HG03558 (cell line): Measurements from ENCODE around the gene BCL7A.

Source experiments
- ATAC-seq: cut with Tn5 transposase; IDR thresholded peaks from one replicate; pipeline ENCODE4 v1.9.1; 2021; ENCODE audit warnings: moderate number of reproducible peaks; ENCODE audit not compliant: unreplicated experiment; ENCODE audit errors: extremely low read depth

BCL7A gene

GRCh38 chr12:122072031-122072970, 50.6 kb downstream of the BCL7A start:
- no peak for ATAC-seq

- ATAC-seq: no peak
These were observed 52.1 kb downstream of the BCL7A start for GRCh38 chr12:122073815-122074214.

GRCh38 chr12:122076743-122077495, 55.2 kb downstream of the BCL7A start:
- no peak for ATAC-seq

- peak; percentile 37 for ATAC-seq
These were observed 56.7 kb downstream of the BCL7A start, which contains the start of gene MLXIP for GRCh38 chr12:122078141-122079032. Gene MLXIP, plus strand, starts transcription at chr12:122078756. Its CDS starts 98 bp downstream, at chr12:122078854.

- ATAC-seq: no peak
These were observed 57.4 kb downstream of the BCL7A start for GRCh38 chr12:122079033-122079531.

GRCh38 chr12:122079532-122080081, 57.9 kb downstream of the BCL7A start:
- ATAC-seq: no peak

- ATAC-seq: no peak
These were observed 58.7 kb downstream of the BCL7A start for GRCh38 chr12:122080149-122081082.

- no peak for ATAC-seq
These were observed 59.5 kb downstream of the BCL7A start for GRCh38 chr12:122081083-122081696.

GRCh38 chr12:122081697-122082221, 60.1 kb downstream of the BCL7A start:
- no peak for ATAC-seq

GRCh38 chr12:122082621-122083356, 61.1 kb downstream of the BCL7A start:
- ATAC-seq: no peak

- no peak for ATAC-seq
These were observed 63.2 kb downstream of the BCL7A start for GRCh38 chr12:122084857-122085405.

GRCh38 chr12:122085591-122085990, 63.9 kb downstream of the BCL7A start:
- ATAC-seq: no peak

GRCh38 chr12:122086116-122086515, 64.4 kb downstream of the BCL7A start:
- ATAC-seq: no peak

- ATAC-seq: no peak
These were observed 65.1 kb downstream of the BCL7A start for GRCh38 chr12:122086641-122087285.

GRCh38 chr12:122087431-122088178, 65.9 kb downstream of the BCL7A start:
- no peak for ATAC-seq
